Lung (tissue), 12 donors: ENCODE results near the gene PSMB8. TPM values are rescaled to one million over a fixed set of nuclear protein-coding genes. Genes with fewer than 3 reads are reported as not detected.

Experiments used
- ATAC-seq: fragments of 200-7000 bp; cut with Tn5 transposase; one replicate; pipeline ENCODE4 v1.9.1; 2020; ENCODE audit warnings: moderate number of reproducible peaks; ENCODE audit not compliant: insufficient read depth, low FRiP score
- DNase-seq, 3 donors: peaks; one replicate each; pipeline ENCODE4 v3.0.0-alpha.2; 2013 to 2017
- H3K27ac ChIP-seq, 2 donors: one replicate each; pipeline ENCODE4 v1.5.1; 2013; ENCODE audit warnings: mild to moderate bottlenecking in 2 of 2, moderate library complexity in 2 of 2, control low read depth in 1 of 2, inconsistent platforms in 1 of 2, low read depth in 1 of 2, low read length in 1 of 2
- H3K27me3 ChIP-seq, 3 donors: one replicate each; pipeline ENCODE4 v1.5.1; 2013; ENCODE audit warnings: low read length in 2 of 3; ENCODE audit not compliant: control insufficient read depth in 3 of 3, insufficient read depth in 3 of 3
- H3K36me3 ChIP-seq, 4 donors: one replicate each; pipeline ENCODE4 v1.5.1; 2013; ENCODE audit warnings: low read length in 4 of 4, mild to moderate bottlenecking in 1 of 4, moderate library complexity in 1 of 4; ENCODE audit not compliant: control insufficient read depth in 4 of 4, insufficient read depth in 4 of 4
- H3K4me1 ChIP-seq, 5 donors: one replicate each; pipeline ENCODE4 v1.5.1; 2013; ENCODE audit warnings: low read length in 5 of 5, mild to moderate bottlenecking in 2 of 5, moderate library complexity in 1 of 5; ENCODE audit not compliant: control insufficient read depth in 5 of 5, insufficient read depth in 5 of 5
- H3K4me3 ChIP-seq: one replicate; pipeline ENCODE4 v1.5.1; 2013; ENCODE audit warnings: mild to moderate bottlenecking, control low read depth, moderate library complexity
- H3K9ac ChIP-seq, 2 donors: one replicate each; pipeline ENCODE4 v1.5.1; 2013; ENCODE audit warnings: low read length in 2 of 2, control low read depth in 1 of 2; ENCODE audit not compliant: insufficient read depth in 1 of 2
- H3K9me3 ChIP-seq, 4 donors: one replicate each; pipeline ENCODE4 v1.5.1; 2013; ENCODE audit warnings: low read length in 3 of 4, mild to moderate bottlenecking in 1 of 4, moderate library complexity in 1 of 4; ENCODE audit not compliant: control insufficient read depth in 4 of 4, insufficient read depth in 3 of 4
- WGBS, 2 donors: extraction: QIAGEN DNeasy Blood & Tissue Kit; methylation state at CpG; one replicate each; pipeline ENCODE4 v1.1.7; 2013; 5-methylcytosine and 5-hydroxymethylcytosine counted together
- polyA plus RNA-seq, 2 donors: library from polyadenylated mRNA; stranded (reverse); fragments of 200-250 nt; gene quantifications; one replicate each; pipeline ENCODE4 v1.2.1, GENCODE V29; 2013
- total RNA-seq, 2 donors: library from RNA; depleted of rRNA in 1 of 2; stranded (reverse); fragments of >200 nt in 1 of 2; gene quantifications; one replicate each; pipeline ENCODE4 v1.2.1, GENCODE V29; 2014 to 2021
- TF ChIP-seq, protein P1 (sequence below): IDR thresholded peaks from 2 replicates; pipeline ENCODE4 v1.5.1; 2012; ENCODE audit warnings: mild to moderate bottlenecking; ENCODE audit errors: control extremely low read depth, extremely low read depth
- donor health status: control.
- donor health status: control.
- donor health status: Bipolar disorder and iron deficiency.
- donor health status: healthy.
- donor health status: DM: yes; HTN: yes; CAD: no.

The PSMB8 gene
- total and polyA plus RNA-seq, 4 donors = 40.4 to 216 (median 105) TPM

DNA sequence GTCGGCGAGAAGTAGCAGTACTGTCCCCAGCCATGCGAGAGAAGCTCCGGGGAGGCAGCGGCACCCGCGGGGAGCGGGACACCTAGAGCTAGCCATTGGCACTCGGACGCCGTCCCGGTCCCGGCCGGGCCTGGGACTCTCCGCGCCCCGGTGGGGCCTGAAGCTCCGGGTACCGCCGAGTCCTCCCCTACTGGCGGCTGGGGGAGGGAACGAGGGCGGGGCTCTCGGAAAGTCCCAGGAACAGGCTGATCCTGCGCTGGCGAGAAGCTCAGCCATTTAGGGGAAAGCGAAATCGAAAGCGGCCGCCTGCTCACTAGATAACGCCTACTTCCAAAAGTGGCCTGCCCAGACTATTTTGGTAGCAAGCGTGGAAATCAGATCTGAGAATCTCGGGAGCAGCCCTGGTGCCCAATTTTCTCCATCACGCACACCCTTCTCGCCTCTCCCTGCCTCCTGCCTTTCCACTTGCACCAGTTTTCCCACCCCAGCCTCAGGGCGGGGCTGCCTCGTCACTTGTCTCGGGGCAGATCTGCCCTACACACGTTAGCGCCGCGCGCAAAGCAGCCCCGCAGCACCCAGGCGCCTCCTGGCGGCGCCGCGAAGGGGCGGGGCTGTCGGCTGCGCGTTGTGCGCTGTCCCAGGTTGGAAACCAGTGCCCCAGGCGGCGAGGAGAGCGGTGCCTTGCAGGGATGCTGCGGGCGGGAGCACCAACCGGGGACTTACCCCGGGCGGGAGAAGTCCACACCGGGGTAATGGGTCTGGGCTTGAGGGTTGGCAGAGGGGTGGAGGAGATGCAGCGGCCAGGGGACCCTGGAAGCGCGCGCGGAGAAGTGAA is 9.9 kb upstream of the PSMB8 start, which contains the start of the genes PSMB9 and TAP1:
Gene PSMB9, plus strand, starts transcription at position 652 of the 835 bp plus-strand sequence. Its CDS starts 38 bp downstream, at position 690.
Gene TAP1, minus strand, starts transcription at position 164 of the 835 bp plus-strand sequence. Its CDS starts 68 bp downstream, at position 96.
- peaks cover 0 to 27% (median 0%) of the 10 kb centered on the region in 3 donors for H3K27me3 ChIP-seq
- H3K36me3 ChIP-seq = peaks cover 7 to 37% (median 17%) of the 10 kb centered on the region in 4 donors
- DNase-seq (peak; percentile 93 to 95 (median 94)), ATAC-seq (peak; percentile 94)
- peak within 1 kb of the TSS; percentile 97 to 99 for H3K27ac ChIP-seq
- peak within 1 kb of the TSS; percentile 92 for H3K4me3 ChIP-seq
- H3K4me1 ChIP-seq = peaks cover 0 to 20% (median 4%) of the 10 kb centered on the region in 5 donors
- peak within 1 kb of the TSS; percentile 69 to 92 for H3K9ac ChIP-seq
- WGBS, 2 donors = 0% methylated on average over 61 to 68 of the region's 68 CpGs
- TF ChIP-seq, protein P1, sequence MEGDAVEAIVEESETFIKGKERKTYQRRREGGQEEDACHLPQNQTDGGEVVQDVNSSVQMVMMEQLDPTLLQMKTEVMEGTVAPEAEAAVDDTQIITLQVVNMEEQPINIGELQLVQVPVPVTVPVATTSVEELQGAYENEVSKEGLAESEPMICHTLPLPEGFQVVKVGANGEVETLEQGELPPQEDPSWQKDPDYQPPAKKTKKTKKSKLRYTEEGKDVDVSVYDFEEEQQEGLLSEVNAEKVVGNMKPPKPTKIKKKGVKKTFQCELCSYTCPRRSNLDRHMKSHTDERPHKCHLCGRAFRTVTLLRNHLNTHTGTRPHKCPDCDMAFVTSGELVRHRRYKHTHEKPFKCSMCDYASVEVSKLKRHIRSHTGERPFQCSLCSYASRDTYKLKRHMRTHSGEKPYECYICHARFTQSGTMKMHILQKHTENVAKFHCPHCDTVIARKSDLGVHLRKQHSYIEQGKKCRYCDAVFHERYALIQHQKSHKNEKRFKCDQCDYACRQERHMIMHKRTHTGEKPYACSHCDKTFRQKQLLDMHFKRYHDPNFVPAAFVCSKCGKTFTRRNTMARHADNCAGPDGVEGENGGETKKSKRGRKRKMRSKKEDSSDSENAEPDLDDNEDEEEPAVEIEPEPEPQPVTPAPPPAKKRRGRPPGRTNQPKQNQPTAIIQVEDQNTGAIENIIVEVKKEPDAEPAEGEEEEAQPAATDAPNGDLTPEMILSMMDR = peak; percentile 87
- H3K9me3 ChIP-seq = no peaks in the 10 kb centered on the region

DNA sequence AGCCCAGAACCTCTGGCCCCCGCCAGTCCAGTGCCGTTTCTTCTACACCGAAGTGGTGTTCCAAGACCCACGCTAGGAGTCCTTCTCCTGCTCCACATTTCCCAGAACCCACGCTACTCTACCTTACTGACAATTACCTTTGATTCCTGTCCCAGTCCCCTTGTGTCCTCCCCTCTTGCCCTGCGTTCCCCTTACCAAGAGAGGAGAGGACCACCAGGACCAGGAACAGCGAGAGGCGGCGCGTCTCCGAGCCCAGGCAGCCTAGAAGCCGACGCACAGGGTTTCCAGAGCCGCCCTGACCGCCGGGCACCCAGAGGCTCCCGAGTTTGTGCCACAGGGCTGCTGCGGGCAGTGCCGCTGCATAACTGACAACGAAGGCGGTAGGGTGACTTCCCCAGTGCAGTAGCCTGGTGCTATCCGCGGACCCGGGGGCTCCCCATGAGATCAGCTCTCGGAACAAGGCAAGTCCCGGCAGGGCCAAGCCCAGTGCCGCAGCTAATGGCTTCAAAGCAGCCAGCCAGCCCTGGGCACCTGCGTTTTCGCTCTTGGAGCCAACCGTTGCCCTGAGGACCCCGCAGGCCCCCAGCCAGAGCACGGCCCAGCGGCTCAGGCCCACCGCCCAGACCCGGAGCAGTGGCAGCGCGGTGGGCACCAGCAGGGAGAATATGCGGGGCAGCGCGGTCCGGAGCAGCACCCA is 9.1 kb upstream of the PSMB8 start:
- 0 to 1% methylated on average over 40 to 41 of the region's 41 CpGs for WGBS, 2 donors
- TF ChIP-seq, protein P1 = no peak
- no peaks in the 10 kb centered on the region for H3K9me3 ChIP-seq
- peak overlapping the region; percentile 92 for H3K4me3 ChIP-seq
- peaks cover 0 to 20% (median 4%) of the 10 kb centered on the region in 5 donors for H3K4me1 ChIP-seq
- H3K27me3 ChIP-seq = peaks cover 0 to 23% (median 0%) of the 10 kb centered on the region in 3 donors
- peak overlapping the region; percentile 97 to 99 for H3K27ac ChIP-seq
- DNase-seq (peak; percentile 29 to 53 (median 37)), ATAC-seq (peak; percentile 4)
- H3K9ac ChIP-seq = peak overlapping the region; percentile 69 to 92
- H3K36me3 ChIP-seq = peaks cover 7 to 38% (median 23%) of the 10 kb centered on the region in 4 donors

DNA sequence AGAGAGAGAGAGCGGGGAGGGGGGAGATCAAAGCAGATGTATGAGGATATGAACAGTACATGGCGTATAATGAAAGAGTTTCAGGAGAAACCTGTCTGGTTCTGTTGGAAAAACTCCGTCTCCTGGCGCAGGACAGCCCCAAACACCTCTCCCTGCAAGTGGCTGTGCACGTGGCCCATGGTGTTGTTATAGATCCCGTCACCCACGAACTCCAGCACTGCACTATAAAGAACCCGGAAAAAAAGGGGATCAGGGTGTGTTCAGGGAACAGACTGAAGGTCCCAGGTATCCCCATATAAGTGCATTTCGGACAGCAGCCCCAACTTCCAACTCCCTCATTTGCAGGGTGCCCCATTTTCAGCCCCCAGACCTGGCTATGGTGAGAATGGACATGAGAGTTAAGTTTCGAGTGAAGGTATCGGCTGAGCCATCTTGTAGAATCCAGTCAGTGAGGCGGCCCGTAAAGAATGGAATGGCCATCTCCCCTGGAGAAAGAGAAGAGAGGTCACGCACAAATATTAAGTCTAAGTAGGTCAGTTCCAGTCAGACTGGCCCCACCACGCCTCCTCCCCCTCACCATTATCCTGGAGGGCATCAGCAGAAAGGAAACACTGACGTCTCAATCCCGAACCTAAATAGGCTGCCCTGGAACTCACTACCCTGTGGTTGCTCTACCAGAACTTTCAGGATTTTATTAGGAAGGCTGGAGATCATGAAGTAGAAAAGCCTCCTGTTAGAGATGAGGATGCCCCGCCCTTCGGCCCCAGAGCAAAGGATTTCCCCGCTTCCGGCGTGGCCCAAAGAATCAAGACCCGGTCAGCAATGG is 8.4 kb upstream of the PSMB8 start:
- Histone ChIP-seq H3K9ac (peak overlapping the region in 1 of 2 donors; percentile 92), H3K36me3 (peaks cover 7 to 39% (median 22%) of the 10 kb centered on the region in 4 donors), H3K27ac (peak overlapping the region; percentile 97 to 99), H3K4me1 (peaks cover 0 to 20% (median 4%) of the 10 kb centered on the region in 5 donors), H3K4me3 (peak overlapping the region; percentile 92), H3K27me3 (peaks cover 0 to 19% (median 0%) of the 10 kb centered on the region in 3 donors), H3K9me3 (no peaks in the 10 kb centered on the region)
- DNase-seq (peak in 1 of 3 donors; percentile 12), ATAC-seq (no peak)
- TF ChIP-seq, protein P1 = no peak
- WGBS, 2 donors = 40 to 52% methylated on average over 23 of the region's 23 CpGs
